ENCODE results near the gene ADARB2.
A peak's percentile ranks its signal among the peaks of the same experiment; 100 is the strongest.

Gene ADARB2

DNA sequence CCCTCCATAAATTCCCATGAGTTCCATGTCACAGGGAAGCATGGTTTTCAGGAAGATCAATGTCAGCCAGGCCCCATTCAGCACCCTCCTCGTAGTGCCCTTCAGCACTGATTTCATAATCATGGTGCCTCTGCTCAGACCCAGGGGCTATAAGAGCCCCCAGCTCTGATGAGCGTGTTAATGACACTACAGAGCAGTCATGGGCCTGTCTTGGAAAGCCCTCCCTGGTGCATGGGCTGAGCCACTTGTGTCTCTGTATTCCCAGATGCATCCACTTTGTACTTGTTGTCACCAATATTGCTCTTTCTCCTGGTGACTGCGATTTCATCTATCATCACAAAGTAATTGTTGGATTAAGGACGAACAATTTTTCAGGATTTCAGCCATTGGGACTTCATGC is 154.6 kb downstream of the ADARB2 start:
- Histone ChIP-seq H3K9ac (ENCODE audit: low read depth, low read length, poor library complexity) (no peak overlapping the region), H2BK5ac (ENCODE audit: low read length) (no peak overlapping the region)

DNA sequence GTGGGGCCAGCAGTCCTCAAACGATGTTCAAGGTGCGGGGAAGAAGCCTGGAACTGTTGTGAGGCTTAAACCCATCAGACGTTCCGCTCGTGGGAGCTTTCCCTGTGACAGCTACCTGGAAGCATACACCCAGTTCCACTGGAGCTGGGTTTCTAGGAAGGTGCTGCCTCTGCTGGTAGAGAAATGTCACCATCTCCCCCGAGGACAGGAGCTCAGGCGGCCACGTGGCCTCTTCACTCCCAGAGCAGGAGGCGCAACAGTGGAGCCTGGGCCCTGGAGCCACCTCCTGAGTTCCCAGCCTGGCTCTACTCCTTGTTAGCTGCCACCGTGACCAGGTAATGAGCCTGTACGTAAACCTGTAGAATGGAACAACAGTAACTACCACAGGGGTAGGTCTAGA is 156.1 kb downstream of the ADARB2 start:
- no peak overlapping the region for H4K91ac ChIP-seq (ENCODE audit: low read depth, low read length, poor library complexity)
- no peak overlapping the region for H2BK5ac ChIP-seq (ENCODE audit: low read length)
- no peak overlapping the region for H2BK12ac ChIP-seq (ENCODE audit: low read length)
- H3K27ac ChIP-seq (replicated peaks; ENCODE audit: low read length) = no peak overlapping the region
- H3K4me2 ChIP-seq (ENCODE audit: insufficient read depth, low read length, poor library complexity, severe bottlenecking) = no peak overlapping the region
- H3K23ac ChIP-seq (ENCODE audit: low read depth, low read length, poor library complexity) = no peak overlapping the region
- no peaks in the 10 kb centered on the region for H3K27me3 ChIP-seq (ENCODE audit: control insufficient read depth in 3 of 3, insufficient read depth in 3 of 3, low read depth in 1 of 3, low read length in 3 of 3)
- no peaks in the 10 kb centered on the region for H3K36me3 ChIP-seq (replicated peaks in 1 of 2; ENCODE audit: control insufficient read depth in 2 of 2, insufficient read depth in 2 of 2, low read length in 2 of 2)
- no peak overlapping the region for H2BK15ac ChIP-seq (ENCODE audit: low read length)
- no peak overlapping the region for H2BK120ac ChIP-seq (ENCODE audit: low read depth, low read length)
- H2AFZ ChIP-seq (ENCODE audit: low read length) = no peak overlapping the region
- H2AK5ac ChIP-seq (ENCODE audit: low read depth, low read length) = no peak overlapping the region
- H3K4ac ChIP-seq (ENCODE audit: low read length) = no peak overlapping the region
- H3K4me1 ChIP-seq (ENCODE audit: control insufficient read depth in 2 of 2, insufficient read depth in 1 of 2, low read depth in 1 of 2, low read length in 2 of 2) = no peaks in the 10 kb centered on the region
- no peaks in the 10 kb centered on the region for H3K79me1 ChIP-seq (ENCODE audit: low read depth, low read length)
- WGBS, 2 donors (ENCODE audit: extremely low coverage in 2 of 2, insufficient read length in 2 of 2, insufficient replicate concordance in 1 of 2) = no CpG with 5 or more reads among the region's 11 CpGs
- H3K9ac ChIP-seq (ENCODE audit: low read depth, low read length, poor library complexity) = no peak overlapping the region
- H3K4me3 ChIP-seq (ENCODE audit: low read length in 2 of 2) = no peak overlapping the region
- H3K9me3 ChIP-seq (replicated peaks in 1 of 2; ENCODE audit: control insufficient read depth in 2 of 2, insufficient read depth in 1 of 2, low read depth in 1 of 2, low read length in 2 of 2) = no peaks in the 10 kb centered on the region
- no peak overlapping the region for H3K18ac ChIP-seq (ENCODE audit: low read length)
- H3K14ac ChIP-seq (ENCODE audit: low read length) = no peak overlapping the region
- H4K8ac ChIP-seq (ENCODE audit: low read depth, low read length) = no peak overlapping the region
- DNase-seq (ENCODE audit: low spot score) = no peak

More for the DNA sequence above, 154.6 kb downstream of the ADARB2 start:
- H2AK5ac ChIP-seq (ENCODE audit: low read depth, low read length) = no peak overlapping the region
- no peak overlapping the region for H3K23ac ChIP-seq (ENCODE audit: low read depth, low read length, poor library complexity)
- no peak overlapping the region for H3K14ac ChIP-seq (ENCODE audit: low read length)
- H2AFZ ChIP-seq (ENCODE audit: low read length) = no peak overlapping the region
- no peak overlapping the region for H3K4me3 ChIP-seq (ENCODE audit: low read length in 2 of 2)
- no peak overlapping the region for H2BK120ac ChIP-seq (ENCODE audit: low read depth, low read length)
- no peak overlapping the region for H4K8ac ChIP-seq (ENCODE audit: low read depth, low read length)
- DNase-seq (ENCODE audit: low spot score) = no peak
- no peaks in the 10 kb centered on the region for H3K79me1 ChIP-seq (ENCODE audit: low read depth, low read length)
- no peak overlapping the region for H2BK12ac ChIP-seq (ENCODE audit: low read length)
- no peaks in the 10 kb centered on the region for H3K9me3 ChIP-seq (replicated peaks in 1 of 2; ENCODE audit: control insufficient read depth in 2 of 2, insufficient read depth in 1 of 2, low read depth in 1 of 2, low read length in 2 of 2)
- H3K4me2 ChIP-seq (ENCODE audit: insufficient read depth, low read length, poor library complexity, severe bottlenecking) = no peak overlapping the region
- no CpG with 5 or more reads among the region's 4 CpGs for WGBS, 2 donors (ENCODE audit: extremely low coverage in 2 of 2, insufficient read length in 2 of 2, insufficient replicate concordance in 1 of 2)
- no peak overlapping the region for H2BK15ac ChIP-seq (ENCODE audit: low read length)
- H3K4ac ChIP-seq (ENCODE audit: low read length) = no peak overlapping the region
- no peaks in the 10 kb centered on the region for H3K27me3 ChIP-seq (ENCODE audit: control insufficient read depth in 3 of 3, insufficient read depth in 3 of 3, low read depth in 1 of 3, low read length in 3 of 3)
- no peaks in the 10 kb centered on the region for H3K4me1 ChIP-seq (ENCODE audit: control insufficient read depth in 2 of 2, insufficient read depth in 1 of 2, low read depth in 1 of 2, low read length in 2 of 2)
- no peak overlapping the region for H4K91ac ChIP-seq (ENCODE audit: low read depth, low read length, poor library complexity)
- no peaks in the 10 kb centered on the region for H3K36me3 ChIP-seq (replicated peaks in 1 of 2; ENCODE audit: control insufficient read depth in 2 of 2, insufficient read depth in 2 of 2, low read length in 2 of 2)
- no peak overlapping the region for H3K27ac ChIP-seq (replicated peaks; ENCODE audit: low read length)
- no peak overlapping the region for H3K18ac ChIP-seq (ENCODE audit: low read length)

DNA sequence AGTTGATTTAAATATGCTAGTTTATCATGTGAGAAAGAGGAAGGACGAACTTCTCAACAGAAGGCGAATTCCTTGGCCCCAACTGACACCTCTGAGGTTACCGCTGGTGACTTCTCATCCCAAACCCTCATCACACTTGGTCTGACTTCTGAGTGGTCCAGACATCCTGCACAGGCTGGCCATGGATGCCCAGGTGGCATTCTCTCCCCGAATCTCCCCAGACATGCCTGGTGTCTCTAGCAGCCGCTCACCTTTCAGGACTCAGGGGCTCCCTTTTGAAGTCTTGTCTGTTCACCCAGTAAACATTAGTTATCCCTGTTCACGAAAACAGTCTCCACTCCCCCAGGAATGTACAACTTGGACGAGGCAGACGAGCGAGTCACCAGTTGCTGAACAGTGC is 157.7 kb downstream of the ADARB2 start:
- Histone ChIP-seq H3K27ac (replicated peaks; ENCODE audit: low read length) (no peak overlapping the region), H2AFZ (ENCODE audit: low read length) (no peak overlapping the region), H3K36me3 (replicated peaks in 1 of 2; ENCODE audit: control insufficient read depth in 2 of 2, insufficient read depth in 2 of 2, low read length in 2 of 2) (no peaks in the 10 kb centered on the region), H3K18ac (ENCODE audit: low read length) (no peak overlapping the region), H3K4me3 (ENCODE audit: low read length in 2 of 2) (no peak overlapping the region), H3K4ac (ENCODE audit: low read length) (no peak overlapping the region), H3K79me1 (ENCODE audit: low read depth, low read length) (no peaks in the 10 kb centered on the region), H4K8ac (ENCODE audit: low read depth, low read length) (no peak overlapping the region), H2AK5ac (ENCODE audit: low read depth, low read length) (no peak overlapping the region), H3K9ac (ENCODE audit: low read depth, low read length, poor library complexity) (no peak overlapping the region), H2BK12ac (ENCODE audit: low read length) (no peak overlapping the region), H3K27me3 (ENCODE audit: control insufficient read depth in 3 of 3, insufficient read depth in 3 of 3, low read depth in 1 of 3, low read length in 3 of 3) (no peaks in the 10 kb centered on the region), H2BK5ac (ENCODE audit: low read length) (no peak overlapping the region), H3K23ac (ENCODE audit: low read depth, low read length, poor library complexity) (no peak overlapping the region), H3K9me3 (replicated peaks in 1 of 2; ENCODE audit: control insufficient read depth in 2 of 2, insufficient read depth in 1 of 2, low read depth in 1 of 2, low read length in 2 of 2) (no peaks in the 10 kb centered on the region), H2BK120ac (ENCODE audit: low read depth, low read length) (no peak overlapping the region), H2BK15ac (ENCODE audit: low read length) (no peak overlapping the region), H3K4me2 (ENCODE audit: insufficient read depth, low read length, poor library complexity, severe bottlenecking) (no peak overlapping the region), H4K91ac (ENCODE audit: low read depth, low read length, poor library complexity) (no peak overlapping the region), H3K14ac (ENCODE audit: low read length) (no peak overlapping the region), H3K4me1 (ENCODE audit: control insufficient read depth in 2 of 2, insufficient read depth in 1 of 2, low read depth in 1 of 2, low read length in 2 of 2) (no peaks in the 10 kb centered on the region)
- no CpG with 5 or more reads among the region's 9 CpGs for WGBS, 2 donors (ENCODE audit: extremely low coverage in 2 of 2, insufficient read length in 2 of 2, insufficient replicate concordance in 1 of 2)
- DNase-seq (ENCODE audit: low spot score) = no peak

DNA sequence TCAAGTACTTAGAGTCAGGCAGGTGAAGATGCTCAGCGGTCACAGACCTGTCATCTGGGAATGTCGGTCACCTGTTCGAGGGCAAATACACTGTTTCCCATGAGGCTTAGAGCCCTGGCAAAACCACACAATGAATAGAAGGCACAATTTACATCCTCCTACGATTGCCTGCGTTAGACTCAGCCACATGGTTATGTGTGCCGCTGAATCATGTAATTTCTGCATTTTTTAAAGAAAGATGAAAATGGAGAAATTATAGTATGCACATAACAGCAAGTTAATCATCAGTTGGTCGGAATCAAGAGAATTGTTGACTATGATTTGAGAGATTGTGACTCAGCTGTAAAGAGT is 158.2 kb downstream of the ADARB2 start:
- H3K27me3 ChIP-seq (ENCODE audit: control insufficient read depth in 3 of 3, insufficient read depth in 3 of 3, low read depth in 1 of 3, low read length in 3 of 3) = no peaks in the 10 kb centered on the region
- H3K4me1 ChIP-seq (ENCODE audit: control insufficient read depth in 2 of 2, insufficient read depth in 1 of 2, low read depth in 1 of 2, low read length in 2 of 2) = no peaks in the 10 kb centered on the region
- no peak for DNase-seq (ENCODE audit: low spot score)
- H4K8ac ChIP-seq (ENCODE audit: low read depth, low read length) = no peak overlapping the region
- no peak overlapping the region for H3K4ac ChIP-seq (ENCODE audit: low read length)
- peak overlapping the region; percentile 48 for H2AK5ac ChIP-seq (ENCODE audit: low read depth, low read length)
- H3K4me2 ChIP-seq (ENCODE audit: insufficient read depth, low read length, poor library complexity, severe bottlenecking) = no peak overlapping the region
- H2BK5ac ChIP-seq (ENCODE audit: low read length) = no peak overlapping the region
- H4K91ac ChIP-seq (ENCODE audit: low read depth, low read length, poor library complexity) = no peak overlapping the region
- H3K79me1 ChIP-seq (ENCODE audit: low read depth, low read length) = no peaks in the 10 kb centered on the region
- H3K36me3 ChIP-seq (replicated peaks in 1 of 2; ENCODE audit: control insufficient read depth in 2 of 2, insufficient read depth in 2 of 2, low read length in 2 of 2) = no peaks in the 10 kb centered on the region
- no peak overlapping the region for H2BK15ac ChIP-seq (ENCODE audit: low read length)
- no peak overlapping the region for H3K14ac ChIP-seq (ENCODE audit: low read length)
- no peaks in the 10 kb centered on the region for H3K9me3 ChIP-seq (replicated peaks in 1 of 2; ENCODE audit: control insufficient read depth in 2 of 2, insufficient read depth in 1 of 2, low read depth in 1 of 2, low read length in 2 of 2)
- no peak overlapping the region for H3K23ac ChIP-seq (ENCODE audit: low read depth, low read length, poor library complexity)
- no peak overlapping the region for H3K9ac ChIP-seq (ENCODE audit: low read depth, low read length, poor library complexity)
- H3K18ac ChIP-seq (ENCODE audit: low read length) = no peak overlapping the region
- WGBS, 2 donors (ENCODE audit: extremely low coverage in 2 of 2, insufficient read length in 2 of 2, insufficient replicate concordance in 1 of 2) = no CpG with 5 or more reads among the region's 7 CpGs
- H2BK120ac ChIP-seq (ENCODE audit: low read depth, low read length) = no peak overlapping the region
- H2BK12ac ChIP-seq (ENCODE audit: low read length) = no peak overlapping the region
- no peak overlapping the region for H3K27ac ChIP-seq (replicated peaks; ENCODE audit: low read length)
- H2AFZ ChIP-seq (ENCODE audit: low read length) = no peak overlapping the region
- H3K4me3 ChIP-seq (ENCODE audit: low read length in 2 of 2) = no peak overlapping the region
